H1 (cell line): ENCODE results near the gene DLL3.

ENCODE experiments used
- ASH2L ChIP-seq: fragments of 200-600, 300-600 bp; sonication (generic); IDR thresholded peaks from one replicate; pipeline ENCODE4 v1.7.1; 2017; ENCODE audit warnings: low read length
- ATF2 ChIP-seq: IDR thresholded peaks from 2 replicates; pipeline ENCODE4 v1.6.1; 2012; ENCODE audit warnings: low read length, inconsistent platforms
- CBX8 ChIP-seq: fragments of 300-800, 300-1000 bp; sonication (generic); IDR thresholded peaks from 2 replicates; pipeline ENCODE4 v1.7.1; 2016; ENCODE audit warnings: low read depth, low read length, borderline replicate concordance
- CREB1 ChIP-seq: IDR thresholded peaks from 2 replicates; pipeline ENCODE4 v1.6.1; 2012; ENCODE audit warnings: inconsistent platforms
- CTCF ChIP-seq, 3 experiments: IDR thresholded peaks; 1 replicate in 2 of 3; 2 replicates in 1 of 3; pipeline versions ENCODE4 v1.5.1 to v1.6.1; 2011; ENCODE audit warnings: low read length in 3 of 3, mild to moderate bottlenecking in 3 of 3, inconsistent platforms in 2 of 3, low read depth in 1 of 3, moderate library complexity in 1 of 3; ENCODE audit not compliant: insufficient read depth in 1 of 3; ENCODE audit errors: control extremely low read depth in 1 of 3
- EZH2 ChIP-seq: fragments of 200-600 bp; sonication (generic); IDR thresholded peaks from 2 replicates; pipeline ENCODE4 v1.7.1; 2012; ENCODE audit warnings: low read depth, mild to moderate bottlenecking, moderate library complexity, low read length, inconsistent platforms; ENCODE audit not compliant: severe bottlenecking
- JUN ChIP-seq: IDR thresholded peaks from 2 replicates; pipeline ENCODE4 v1.6.1; 2011; ENCODE audit warnings: low read depth, mild to moderate bottlenecking, improper control_type of control experiment, low read length
- MAFK ChIP-seq: IDR thresholded peaks from 2 replicates; pipeline ENCODE4 v1.6.1; 2012; ENCODE audit warnings: low read depth, mild to moderate bottlenecking, improper control_type of control experiment, low read length
- POLR2A ChIP-seq, 2 experiments: IDR thresholded peaks; 1 replicate in 1 of 2; 2 replicates in 1 of 2; pipeline ENCODE4 v1.6.1; 2011; ENCODE audit warnings: low read depth in 2 of 2, low read length in 2 of 2, mild to moderate bottlenecking in 2 of 2; ENCODE audit errors: control extremely low read depth in 1 of 2
- POU5F1 ChIP-seq: IDR thresholded peaks from 2 replicates; pipeline ENCODE4 v1.6.1; 2011; ENCODE audit warnings: low read depth, mild to moderate bottlenecking, low read length, moderate library complexity
- SP2 ChIP-seq: IDR thresholded peaks from 2 replicates; pipeline ENCODE4 v1.6.1; 2012; ENCODE audit warnings: mild to moderate bottlenecking, low read length, inconsistent platforms
- TAF1 ChIP-seq: IDR thresholded peaks from 2 replicates; pipeline ENCODE4 v1.6.1; 2011; ENCODE audit warnings: mild to moderate bottlenecking, low read depth, low read length
- YY1 ChIP-seq: IDR thresholded peaks from 2 replicates; pipeline ENCODE4 v1.6.1; 2011; ENCODE audit warnings: low read depth, mild to moderate bottlenecking, low read length
- TF ChIP-seq, protein P1 (sequence below): IDR thresholded peaks from 2 replicates; pipeline ENCODE4 v1.6.1; 2012; ENCODE audit warnings: inconsistent platforms

GRCh38 chr19:39506598-39506943 is 7.8 kb downstream of the DLL3 start:
- TF ChIP-seq CTCF (IDR thresholded peaks at IDR 0.05; ENCODE audit: control extremely low read depth in 1 of 3, insufficient read depth in 1 of 3, low read depth in 1 of 3, low read length in 3 of 3) (no peak), CBX8 (no peak), POLR2A (IDR thresholded peaks at IDR 0.05; ENCODE audit: control extremely low read depth in 1 of 2, low read depth in 2 of 2, low read length in 2 of 2) (no peak), SP2 (no peak), ASH2L (no peak), MAFK (no peak), YY1 (no peak), EZH2 (no peak), CREB1 (no peak), JUN (no peak), ATF2 (no peak), TAF1 (no peak), POU5F1 (no peak)
- TF ChIP-seq, protein P1, sequence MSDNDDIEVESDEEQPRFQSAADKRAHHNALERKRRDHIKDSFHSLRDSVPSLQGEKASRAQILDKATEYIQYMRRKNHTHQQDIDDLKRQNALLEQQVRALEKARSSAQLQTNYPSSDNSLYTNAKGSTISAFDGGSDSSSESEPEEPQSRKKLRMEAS, result no peak
